ENCODE results near the gene PFKFB3. TPM values are rescaled to one million over a fixed set of nuclear protein-coding genes. Genes with fewer than 3 reads are reported as not detected.

Gene PFKFB3
- total and polyA plus RNA-seq, 2 of the 13 experiments (the other 11 are each of a cell fraction or from before 2014, with no cell fraction given), result 1.2 to 13.3 TPM

GRCh38 chr10:6167456-6167855, 35.3 kb upstream of the PFKFB3 start:
- Histone ChIP-seq H4K20me1 (ENCODE audit: insufficient read depth, low read length) (no peaks in the 10 kb centered on the region), H2AFZ (ENCODE audit: low read length) (no peak overlapping the region), H3K4me1 (ENCODE audit: insufficient read depth, low read length) (peaks cover 11% of the 10 kb centered on the region), H3K4me2 (ENCODE audit: low read depth, low read length) (no peak overlapping the region), H3K79me2 (ENCODE audit: insufficient read depth, low read length) (no peaks in the 10 kb centered on the region), H3K4me3 (replicated peaks in 1 of 3; ENCODE audit: insufficient read depth in 1 of 3, low read depth in 2 of 3, low read length in 3 of 3) (no peak overlapping the region), H3K27ac (ENCODE audit: extremely low read length, insufficient read depth, low read length) (no peak overlapping the region), H3K36me3 (replicated peaks in 1 of 2; ENCODE audit: control insufficient read depth in 1 of 2, insufficient read depth in 2 of 2, low read length in 2 of 2) (no peaks in the 10 kb centered on the region), H3K27me3 (ENCODE audit: control insufficient read depth in 1 of 2, insufficient read depth in 2 of 2, low read length in 2 of 2) (0 out of 5 replicates have a peak, but pooled peaks cover 0 to 2% of the 10 kb centered on the region in 2 experiments), H3K9ac (ENCODE audit: insufficient read depth, low read depth, low read length) (no peak overlapping the region), H3K9me3 (ENCODE audit: low read length) (no peaks in the 10 kb centered on the region)
- no TSS peak for BruUV-seq (replicated peaks)
- ATAC-seq, result no peak
- POLR2A ChIA-PET, result no interaction called here
- in situ Hi-C loops (cut with HindIII; ENCODE audit: extremely low pct_ligation_motif_present, low pct_unique_long_range_greater_than_20kb), result no loop called here
- TF ChIP-seq, protein P1, sequence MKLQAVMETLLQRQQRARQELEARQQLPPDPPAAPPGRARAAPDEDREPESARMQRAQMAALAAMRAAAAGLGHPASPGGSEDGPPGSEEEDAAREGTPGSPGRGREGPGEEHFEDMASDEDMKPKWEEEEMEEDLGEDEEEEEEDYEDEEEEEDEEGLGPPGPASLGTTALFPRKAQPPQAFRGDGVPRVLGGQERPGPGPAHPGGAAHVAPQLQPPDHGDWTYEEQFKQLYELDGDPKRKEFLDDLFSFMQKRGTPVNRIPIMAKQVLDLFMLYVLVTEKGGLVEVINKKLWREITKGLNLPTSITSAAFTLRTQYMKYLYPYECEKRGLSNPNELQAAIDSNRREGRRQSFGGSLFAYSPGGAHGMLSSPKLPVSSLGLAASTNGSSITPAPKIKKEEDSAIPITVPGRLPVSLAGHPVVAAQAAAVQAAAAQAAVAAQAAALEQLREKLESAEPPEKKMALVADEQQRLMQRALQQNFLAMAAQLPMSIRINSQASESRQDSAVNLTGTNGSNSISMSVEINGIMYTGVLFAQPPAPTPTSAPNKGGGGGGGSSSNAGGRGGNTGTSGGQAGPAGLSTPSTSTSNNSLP (IDR thresholded peaks at IDR 0.05; ENCODE audit: low read depth, low read length), result no peak
- TF ChIP-seq RFX1 (IDR thresholded peaks at IDR 0.05), result no peak
- TF ChIP-seq FIP1L1 (IDR thresholded peaks at IDR 0.05; ENCODE audit: borderline replicate concordance, insufficient read depth, low read depth, low read length), result no peak
- no peak for TF ChIP-seq ZNF451 (CRISPR knock-in tag; IDR thresholded peaks at IDR 0.05)
- TF ChIP-seq ZNF615 (CRISPR knock-in tag; IDR thresholded peaks at IDR 0.05; ENCODE audit: borderline replicate concordance), result no peak
- no peak for TF ChIP-seq ZNF543 (CRISPR knock-in tag; IDR thresholded peaks at IDR 0.05)
- no peak for TF ChIP-seq SCMH1 (CRISPR knock-in tag; IDR thresholded peaks at IDR 0.05; ENCODE audit: borderline replicate concordance)
- TF ChIP-seq ZBTB7B (CRISPR knock-in tag; IDR thresholded peaks at IDR 0.05), result no peak
- no peak for TF ChIP-seq ZNF839 (CRISPR knock-in tag; IDR thresholded peaks at IDR 0.05; ENCODE audit: borderline replicate concordance)
- TF ChIP-seq EHMT2 (IDR thresholded peaks at IDR 0.05; ENCODE audit: borderline replicate concordance, low read depth, low read length), result no peak
- no peak for TF ChIP-seq ZNF558 (CRISPR knock-in tag; IDR thresholded peaks at IDR 0.05; ENCODE audit: borderline replicate concordance)
- no peak for TF ChIP-seq ZNF709 (CRISPR knock-in tag; IDR thresholded peaks at IDR 0.05)
- TF ChIP-seq TRIM24 (CRISPR knock-in tag; IDR thresholded peaks at IDR 0.05), result no peak
- no peak for TF ChIP-seq ZNF34 (CRISPR knock-in tag; IDR thresholded peaks at IDR 0.05; ENCODE audit: borderline replicate concordance)
- no peak for TF ChIP-seq STAG1 (CRISPR knock-in tag; IDR thresholded peaks at IDR 0.05)
- no peak for FAIRE-seq
- DNase-seq (ENCODE audit: low spot score), result no peak
- CTCF ChIA-PET (ENCODE audit: low intra/inter-chr PET ratio, low total read pairs), result no interaction called here
- intact Hi-C loops (cut with micrococcal nuclease; ENCODE audit: unreplicated experiment), result no loop called here
- 38% methylated on average over 2 of the region's 2 CpGs for WGBS (ENCODE audit: low lambda C conversion rate)
